DND-41 (cell line): Measurements from ENCODE around the gene CNTNAP5.

Experiments used
- CTCF ChIP-seq: IDR thresholded peaks from 2 replicates; pipeline ENCODE4 v1.5.1; 2012; ENCODE audit warnings: borderline replicate concordance, low read length, moderate library complexity, mild to moderate bottlenecking; ENCODE audit not compliant: poor library complexity, severe bottlenecking; ENCODE audit errors: extremely low read depth
- EZH2 ChIP-seq: IDR thresholded peaks from 3 replicates; pipeline ENCODE4 v1.6.1; 2012; ENCODE audit warnings: borderline replicate concordance, low read depth, mild to moderate bottlenecking, moderate library complexity, low read length, inconsistent platforms; ENCODE audit not compliant: severe bottlenecking

DNA sequence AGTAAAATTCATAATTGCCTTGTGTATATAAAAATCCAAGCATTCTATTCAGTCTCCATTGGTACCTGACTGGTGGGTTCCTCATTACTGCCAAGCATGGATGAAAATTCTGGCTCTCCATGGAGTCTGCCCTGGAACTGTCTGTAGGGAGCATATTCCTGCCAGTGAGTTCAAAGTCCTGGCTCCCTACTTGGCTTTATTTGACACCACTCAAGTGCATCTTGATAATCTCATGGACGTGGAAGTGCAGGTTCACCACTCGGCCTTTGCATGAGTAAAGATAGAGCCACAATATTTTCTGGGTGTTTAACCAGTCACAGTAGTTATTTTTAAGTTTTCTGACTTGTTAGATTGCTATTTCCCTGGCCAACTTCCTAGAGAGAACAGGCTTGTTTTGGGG, 63.5 kb downstream of the CNTNAP5 start:
- TF ChIP-seq CTCF (no peak), EZH2 (no peak)
